RWPE2 (cell line): ENCODE measurements around the gene GPR155.
"Not testable (repeated sequence)": the region's sequence is repeated elsewhere in the genome, so short reads cannot be mapped to it uniquely, and the experiment has no call there.

Experiments
- ATAC-seq: fragments of 200-7000 bp; cut with Tn5 transposase; 3 replicates; pipeline ENCODE4 v1.9.1; 2021; ENCODE audit warnings: low read depth
- DNase-seq: peaks from one replicate; pipeline ENCODE4 v3.0.0-alpha.2; 2020; ENCODE audit warnings: low spot score
- H3K27ac ChIP-seq: fragments of 450-650 bp; 2 replicates; pipeline ENCODE4 v1.5.1; 2017; ENCODE audit warnings: mild to moderate bottlenecking; ENCODE audit not compliant: poor library complexity, severe bottlenecking
- H3K27me3 ChIP-seq: fragments of 250-450 bp; sonication (Bioruptor Pico); 2 replicates; pipeline ENCODE4 v1.5.1; 2021; ENCODE audit warnings: mild to moderate bottlenecking, moderate library complexity; ENCODE audit not compliant: insufficient read depth, poor library complexity, severe bottlenecking
- H3K36me3 ChIP-seq: fragments of 250-450 bp; sonication (Bioruptor Pico); 2 replicates; pipeline ENCODE4 v1.5.1; 2020; ENCODE audit warnings: low read depth, mild to moderate bottlenecking, moderate library complexity
- H3K4me1 ChIP-seq: fragments of 250-450 bp; sonication (Bioruptor Pico); 2 replicates; pipeline ENCODE4 v1.5.1; 2021; ENCODE audit warnings: mild to moderate bottlenecking, moderate library complexity; ENCODE audit not compliant: insufficient read depth, poor library complexity, severe bottlenecking
- H3K4me3 ChIP-seq: fragments of 250-450 bp; sonication (Bioruptor Pico); 2 replicates; pipeline ENCODE4 v1.5.1; 2021; ENCODE audit warnings: mild to moderate bottlenecking, moderate library complexity; ENCODE audit not compliant: severe bottlenecking
- H3K9me3 ChIP-seq: fragments of 250-450 bp; sonication (Bioruptor Pico); 2 replicates; pipeline ENCODE4 v1.5.1; 2021; ENCODE audit warnings: mild to moderate bottlenecking, moderate library complexity; ENCODE audit not compliant: severe bottlenecking
- CTCF ChIP-seq: fragments of 450-650 bp; IDR thresholded peaks from one replicate; pipeline ENCODE4 v1.5.1; 2017; ENCODE audit warnings: mild to moderate bottlenecking, moderate library complexity; ENCODE audit not compliant: poor library complexity, severe bottlenecking

Gene GPR155

GRCh38 chr2:174487108-174487819, 435 bp upstream of the GPR155 start:
- H3K36me3 ChIP-seq, result no peaks in the 10 kb centered on the region
- DNase-seq (peak; percentile 100), ATAC-seq (peak; percentile 90)
- peak overlapping the region; percentile 29 for H3K27ac ChIP-seq
- no peaks in the 10 kb centered on the region for H3K4me1 ChIP-seq
- no peaks in the 10 kb centered on the region for H3K27me3 ChIP-seq
- H3K9me3 ChIP-seq, result peaks cover 2% of the 10 kb centered on the region
- TF ChIP-seq CTCF, result no peak
- peak overlapping the region; percentile 74 for H3K4me3 ChIP-seq

- no peaks in the 10 kb centered on the region for H3K27me3 ChIP-seq
- H3K4me1 ChIP-seq, result no peaks in the 10 kb centered on the region
- ATAC-seq (peak; percentile 36), DNase-seq (no peak)
- no peak for TF ChIP-seq CTCF
- H3K9me3 ChIP-seq, result peaks cover 2% of the 10 kb centered on the region
- no peaks in the 10 kb centered on the region for H3K36me3 ChIP-seq
- H3K4me3 ChIP-seq, result peak overlapping the region; percentile 74
- no peak overlapping the region for H3K27ac ChIP-seq
Measured at GRCh38 chr2:174485788-174486562, 854 bp downstream of the GPR155 start.

GRCh38 chr2:174485045-174485444, 1.8 kb downstream of the GPR155 start:
- DNase-seq, result not testable (repeated sequence)

GRCh38 chr2:174484573-174484972, 2.3 kb downstream of the GPR155 start:
- H3K27ac ChIP-seq, result no peak overlapping the region
- no peak for ATAC-seq
- no peaks in the 10 kb centered on the region for H3K36me3 ChIP-seq
- no peaks in the 10 kb centered on the region for H3K4me1 ChIP-seq
- H3K4me3 ChIP-seq, result no peak overlapping the region
- H3K27me3 ChIP-seq, result no peaks in the 10 kb centered on the region
- TF ChIP-seq CTCF, result no peak
- DNase-seq, result no peak
- H3K9me3 ChIP-seq, result peaks cover 2% of the 10 kb centered on the region

More at GRCh38 chr2:174485045-174485444, 1.8 kb downstream of the GPR155 start:
- H3K4me1 ChIP-seq, H3K36me3 ChIP-seq, H3K27ac ChIP-seq, H3K27me3 ChIP-seq, H3K9me3 ChIP-seq, H3K4me3 ChIP-seq, ATAC-seq: not testable (repeated sequence)

GRCh38 chr2:174482854-174483253, 4.0 kb downstream of the GPR155 start:
- no peaks in the 10 kb centered on the region for H3K4me1 ChIP-seq
- peaks cover 2% of the 10 kb centered on the region for H3K9me3 ChIP-seq
- H3K27me3 ChIP-seq, result no peaks in the 10 kb centered on the region
- DNase-seq, result no peak
- H3K4me3 ChIP-seq, result no peak overlapping the region
- no peak overlapping the region for H3K27ac ChIP-seq
- H3K36me3 ChIP-seq, result no peaks in the 10 kb centered on the region
- TF ChIP-seq CTCF, result no peak
- ATAC-seq, result no peak
